H9 (cell line): Measurements from ENCODE around the gene PRKCZ. TPM values are rescaled to one million over a fixed set of nuclear protein-coding genes. Genes with fewer than 3 reads are reported as not detected.

Experiments
- DNase-seq: peaks from one replicate; pipeline ENCODE4 v3.0.0-alpha.2; 2017
- H2AFZ ChIP-seq: one replicate; pipeline ENCODE4 v1.6.1; 2013; ENCODE audit warnings: mild to moderate bottlenecking, low read length, control low read depth, moderate library complexity
- H2AK5ac ChIP-seq: 2 replicates; pipeline ENCODE4 v1.6.1; 2013; ENCODE audit warnings: low read length, control low read depth, mixed read lengths; ENCODE audit not compliant: insufficient read length
- H2BK120ac ChIP-seq: one replicate; pipeline ENCODE4 v1.6.1; 2013; ENCODE audit warnings: low read depth, mild to moderate bottlenecking, low read length, control low read depth, inconsistent platforms; ENCODE audit not compliant: poor library complexity, severe bottlenecking
- H2BK12ac ChIP-seq: 2 replicates; pipeline ENCODE4 v1.6.1; 2013; ENCODE audit warnings: low read length, control low read depth, mixed read lengths, low read depth; ENCODE audit not compliant: insufficient read length
- H2BK15ac ChIP-seq: 2 replicates; pipeline ENCODE4 v1.6.1; 2013; ENCODE audit warnings: low read depth, low read length, control low read depth
- H2BK20ac ChIP-seq: one replicate; pipeline ENCODE4 v1.6.1; 2013; ENCODE audit warnings: low read depth, mild to moderate bottlenecking, low read length, control low read depth, inconsistent platforms; ENCODE audit not compliant: poor library complexity, severe bottlenecking
- H2BK5ac ChIP-seq: 2 replicates; pipeline ENCODE4 v1.6.1; 2013; ENCODE audit warnings: low read length, control low read depth, mixed read lengths; ENCODE audit not compliant: insufficient read length
- H3K14ac ChIP-seq: 2 replicates; pipeline ENCODE4 v1.6.1; 2013; ENCODE audit warnings: low read length, control low read depth; ENCODE audit not compliant: insufficient read depth
- H3K18ac ChIP-seq: 2 replicates; pipeline ENCODE4 v1.6.1; 2013; ENCODE audit warnings: low read depth, mild to moderate bottlenecking, mixed read lengths, low read length, control low read depth; ENCODE audit not compliant: insufficient read length
- H3K23ac ChIP-seq: 2 replicates; pipeline ENCODE4 v1.6.1; 2013; ENCODE audit warnings: low read length, control low read depth, mixed read lengths, low read depth; ENCODE audit not compliant: insufficient read length
- H3K23me2 ChIP-seq: 2 replicates; pipeline ENCODE4 v1.6.1; 2013; ENCODE audit warnings: low read depth, mild to moderate bottlenecking, mixed read lengths, low read length, control low read depth; ENCODE audit not compliant: insufficient read length, poor library complexity, severe bottlenecking
- H3K27ac ChIP-seq: 2 replicates; pipeline ENCODE4 v1.5.1; 2013; ENCODE audit warnings: low read length, control low read depth, mixed read lengths, low read depth; ENCODE audit not compliant: insufficient read length
- H3K27me3 ChIP-seq: 2 replicates; pipeline ENCODE4 v1.6.1; 2013; ENCODE audit warnings: low read length, control low read depth, inconsistent platforms; ENCODE audit not compliant: insufficient read depth
- H3K4ac ChIP-seq: 2 replicates; pipeline ENCODE4 v1.6.1; 2013; ENCODE audit warnings: low read depth, mild to moderate bottlenecking, control low read depth, inconsistent platforms, low read length, moderate library complexity
- H3K4me1 ChIP-seq: 2 replicates; pipeline ENCODE4 v1.6.1; 2013; ENCODE audit warnings: low read length, control low read depth, inconsistent platforms; ENCODE audit not compliant: insufficient read depth
- H3K4me2 ChIP-seq: 2 replicates; pipeline ENCODE4 v1.6.1; 2013; ENCODE audit warnings: low read length, control low read depth, mixed read lengths; ENCODE audit not compliant: insufficient read length, insufficient read depth
- H3K56ac ChIP-seq: 2 replicates; pipeline ENCODE4 v1.6.1; 2013; ENCODE audit warnings: low read depth, mild to moderate bottlenecking, mixed read lengths, low read length, control low read depth; ENCODE audit not compliant: insufficient read length
- H3K79me1 ChIP-seq: 2 replicates; pipeline ENCODE4 v1.6.1; 2013; ENCODE audit warnings: low read depth, mild to moderate bottlenecking, moderate library complexity, low read length, control low read depth, inconsistent platforms; ENCODE audit not compliant: insufficient read depth, poor library complexity, severe bottlenecking
- H3K79me2 ChIP-seq: 2 replicates; pipeline ENCODE4 v1.6.1; 2013; ENCODE audit warnings: low read length, control low read depth, inconsistent platforms; ENCODE audit not compliant: insufficient read depth
- H3K9ac ChIP-seq: 2 replicates; pipeline ENCODE4 v1.6.1; 2013; ENCODE audit warnings: low read length, control low read depth, mixed read lengths; ENCODE audit not compliant: insufficient read length; ENCODE audit errors: extremely low read depth
- H3K9me3 ChIP-seq: one replicate; pipeline ENCODE4 v1.6.1; 2013; ENCODE audit warnings: low read depth, low read length, inconsistent platforms; ENCODE audit not compliant: control insufficient read depth
- H3T11ph ChIP-seq: one replicate; pipeline ENCODE4 v1.6.1; 2013; ENCODE audit warnings: mild to moderate bottlenecking, low read length, control low read depth, inconsistent platforms
- H4K20me1 ChIP-seq: one replicate; pipeline ENCODE4 v1.6.1; 2013; ENCODE audit not compliant: control insufficient read depth, insufficient read length, insufficient read depth
- H4K5ac ChIP-seq: 2 replicates; pipeline ENCODE4 v1.6.1; 2013; ENCODE audit warnings: low read depth, mild to moderate bottlenecking, mixed read lengths, low read length, control low read depth; ENCODE audit not compliant: insufficient read length
- H4K8ac ChIP-seq: replicated peaks from 2 replicates; pipeline ENCODE4 v1.6.1; 2013; ENCODE audit warnings: low read length, control low read depth, mixed read lengths, low read depth; ENCODE audit not compliant: insufficient read length
- H4K91ac ChIP-seq: 2 replicates; pipeline ENCODE4 v1.6.1; 2013; ENCODE audit warnings: low read depth, mild to moderate bottlenecking, moderate library complexity, mixed read lengths, low read length, control low read depth; ENCODE audit not compliant: insufficient read length
- H3K27ac Mint-ChIP-seq, 3 experiments: 2 replicates in 2 of 3; 3 replicates in 1 of 3; pipeline ENCODE4 v1.8.0; 2020 to 2021; ENCODE audit warnings: mixed read lengths in 3 of 3, mild to moderate bottlenecking in 1 of 3, moderate library complexity in 1 of 3
- H3K27me3 Mint-ChIP-seq: 2 replicates; pipeline ENCODE4 v1.8.0; 2021; ENCODE audit warnings: low read depth, mild to moderate bottlenecking, moderate library complexity, mixed read lengths
- H3K36me3 Mint-ChIP-seq, 3 experiments: 2 replicates in 2 of 3; 3 replicates in 1 of 3; pipeline ENCODE4 v1.8.0; 2020 to 2021; ENCODE audit warnings: low read depth in 3 of 3, mixed read lengths in 3 of 3; ENCODE audit not compliant: insufficient read depth in 1 of 3
- H3K4me1 Mint-ChIP-seq, 2 experiments: 2 replicates each; pipeline ENCODE4 v1.8.0; 2020; ENCODE audit warnings: mixed read lengths in 2 of 2
- H3K4me3 Mint-ChIP-seq, 2 experiments: 2 replicates in 1 of 2; 3 replicates in 1 of 2; pipeline ENCODE4 v1.8.0; 2020 to 2021; ENCODE audit warnings: mild to moderate bottlenecking in 2 of 2, mixed read lengths in 2 of 2, moderate library complexity in 1 of 2
- H3K9me3 Mint-ChIP-seq, 2 experiments: 2 replicates in 1 of 2; 3 replicates in 1 of 2; pipeline ENCODE4 v1.8.0; 2020; ENCODE audit warnings: mild to moderate bottlenecking in 2 of 2, mixed read lengths in 2 of 2, moderate library complexity in 1 of 2
- CTCF ChIP-seq: fragments of 200-600 bp; sonication (generic); conservative IDR thresholded peaks from 3 replicates; pipeline ENCODE4 v1.8.0; 2021; ENCODE audit warnings: antibody characterized with exemption, mild to moderate bottlenecking
- WGBS: extraction: QIAGEN DNeasy Blood & Tissue Kit; methylation state at CpG from one replicate; pipeline ENCODE4 v1.1.7; 2013; ENCODE audit warnings: missing lambda C conversion rate, low lambda C conversion rate, mixed read lengths; ENCODE audit not compliant: insufficient read length; ENCODE audit errors: extremely low coverage; 5-methylcytosine and 5-hydroxymethylcytosine counted together
- total RNA-seq: library from RNA; stranded (reverse); gene quantifications from 2 replicates; pipeline ENCODE4 v1.2.1, GENCODE V29; 2021

The PRKCZ gene
- total RNA-seq, 1 experiment from 2014 or later, result 48.4 TPM

DNA sequence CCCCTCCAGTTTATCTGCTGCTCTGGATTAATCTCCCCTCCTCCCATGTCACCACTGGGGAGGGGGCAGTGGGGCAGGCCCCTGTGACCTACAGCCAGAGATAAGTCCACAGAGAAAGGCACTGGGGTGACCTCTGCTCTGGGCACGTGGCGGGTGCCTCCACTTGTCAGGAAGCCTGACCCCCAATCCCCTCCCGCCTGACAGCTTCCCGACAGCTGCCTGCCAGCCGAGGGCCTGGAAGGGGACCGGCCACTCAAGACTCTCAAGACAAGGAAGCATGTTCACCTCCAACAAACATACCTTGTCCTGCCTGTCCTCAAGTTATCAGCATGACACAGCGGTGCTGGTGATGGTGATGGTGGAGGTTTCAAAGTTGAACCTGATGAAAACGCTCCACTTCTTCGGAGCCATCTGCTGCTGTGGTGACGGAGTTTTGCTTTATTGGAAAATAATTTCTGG, 147.5 kb downstream of the PRKCZ start:
- no peak for TF ChIP-seq CTCF
- H3K36me3 Mint-ChIP-seq, result peaks cover 2 to 5% (median 4%) of the 10 kb centered on the region in 3 experiments; a peak in 4 of 7 replicates
- Histone ChIP-seq H2BK120ac (no peak overlapping the region), H2BK20ac (no peak overlapping the region), H3K9me3 (no peaks in the 10 kb centered on the region), H2BK5ac (no peak overlapping the region), H3K27me3 (no peaks in the 10 kb centered on the region), H2BK15ac (no peak overlapping the region), H3K4me2 (no peak overlapping the region), H3K27ac (no peak overlapping the region), H2BK12ac (no peak overlapping the region), H3K56ac (no peak overlapping the region), H3K4ac (no peak overlapping the region), H3K79me1 (no peaks in the 10 kb centered on the region), H3T11ph (no peak overlapping the region), H3K9ac (no peak overlapping the region), H3K14ac (no peak overlapping the region; the same call in 1 of the 2 replicates), H4K91ac (no peak overlapping the region), H2AFZ (no peak overlapping the region), H4K8ac (no peak overlapping the region), H3K23ac (no peak overlapping the region), H3K18ac (no peak overlapping the region), H2AK5ac (no peak overlapping the region), H3K4me1 (no peaks in the 10 kb centered on the region), H3K23me2 (peaks cover 5% of the 10 kb centered on the region), H3K79me2 (no peaks in the 10 kb centered on the region; the same call in 1 of the 2 replicates), H4K5ac (no peak overlapping the region), H4K20me1 (no peaks in the 10 kb centered on the region)
- peaks cover 7 to 17% of the 10 kb centered on the region in 2 experiments for H3K4me1 Mint-ChIP-seq
- DNase-seq, result no peak
- H3K27me3 Mint-ChIP-seq, result no peaks in the 10 kb centered on the region; the same call in 1 of the 2 replicates
- H3K27ac Mint-ChIP-seq, result no peak overlapping the region; a peak in 1 of 7 replicates
- no CpG with 5 or more reads among the region's 10 CpGs for WGBS
- H3K9me3 Mint-ChIP-seq, result no peaks in the 10 kb centered on the region
- no peak overlapping the region for H3K4me3 Mint-ChIP-seq
